Naive thymus-derived CD4-positive, alpha-beta T cell (primary cell): ENCODE results near the gene ARHGAP6. TPM values are rescaled to one million over a fixed set of nuclear protein-coding genes. Genes with fewer than 3 reads are reported as not detected.
"Not testable (repeated sequence)": the region's sequence is repeated elsewhere in the genome, so short reads cannot be mapped to it uniquely, and the experiment has no call there.

Source experiments
- ATAC-seq: fragments of 150-1000 bp; cut with Tn5 transposase; 2 replicates; pipeline ENCODE4 v1.10.0; 2021; ENCODE audit warnings: mild to moderate bottlenecking, moderate library complexity
- CTCF ChIA-PET: fragments of 350-600 bp; sonication (Branson Sonifier 250); formaldehyde crosslinking; loops from one replicate; lab custom pipeline; 2021; ENCODE audit warnings: antibody characterized with exemption; lab: Charles Lee
- POLR2A ChIA-PET: fragments of 350-600 bp; sonication (Branson Sonifier 250); formaldehyde crosslinking; loops from one replicate; lab custom pipeline; 2021; ENCODE audit warnings: antibody characterized with exemption, inconsistent platforms; lab: Charles Lee
- DNase-seq, 9 donors: peaks; one replicate each; pipeline versions ENCODE4 v3.0.0 to v3.0.0-alpha.2; 2020 to 2022; ENCODE audit warnings: mixed read lengths in 1 of 9
- H3K27ac ChIP-seq: one replicate; pipeline ENCODE4 v1.7.0; 2013; ENCODE audit warnings: mild to moderate bottlenecking, low read depth, low read length, moderate library complexity
- H3K27me3 ChIP-seq, 2 donors: one replicate each; pipeline ENCODE4 v1.7.0; 2013; ENCODE audit warnings: low read length in 2 of 2, mild to moderate bottlenecking in 2 of 2, moderate library complexity in 2 of 2; ENCODE audit not compliant: control insufficient read depth in 2 of 2, insufficient read depth in 2 of 2
- H3K36me3 ChIP-seq, 3 experiments: 1 replicate in 2 of 3; 2 replicates in 1 of 3; pipeline ENCODE4 v1.7.0; 2013; ENCODE audit warnings: low read length in 3 of 3, mild to moderate bottlenecking in 3 of 3, moderate library complexity in 1 of 3; ENCODE audit not compliant: insufficient read depth in 3 of 3, control insufficient read depth in 2 of 3
- H3K4me1 ChIP-seq, 2 donors: one replicate each; pipeline ENCODE4 v1.7.0; 2013; ENCODE audit warnings: low read length in 2 of 2, mild to moderate bottlenecking in 2 of 2, moderate library complexity in 1 of 2; ENCODE audit not compliant: control insufficient read depth in 2 of 2, insufficient read depth in 2 of 2
- H3K4me3 ChIP-seq: 2 replicates; pipeline ENCODE4 v1.7.0; 2013; ENCODE audit warnings: mild to moderate bottlenecking, low read length
- H3K9me3 ChIP-seq, 3 experiments: 1 replicate in 2 of 3; 2 replicates in 1 of 3; pipeline ENCODE4 v1.7.0; 2013; ENCODE audit warnings: low read length in 3 of 3; ENCODE audit not compliant: control insufficient read depth in 2 of 3
- H3K27ac Mint-ChIP-seq, 9 donors: one replicate each; pipeline ENCODE4 v1.8.0; 2020 to 2022; ENCODE audit warnings: mixed read lengths in 9 of 9, mild to moderate bottlenecking in 8 of 9, moderate library complexity in 5 of 9, inconsistent platforms in 2 of 9
- H3K27me3 Mint-ChIP-seq, 5 donors: one replicate each; pipeline ENCODE4 v1.8.0; 2021 to 2022; ENCODE audit warnings: mixed read lengths in 5 of 5, mild to moderate bottlenecking in 1 of 5
- H3K36me3 Mint-ChIP-seq, 5 donors: one replicate each; pipeline ENCODE4 v1.8.0; 2020 to 2022; ENCODE audit warnings: mixed read lengths in 5 of 5, mild to moderate bottlenecking in 3 of 5, inconsistent platforms in 1 of 5
- H3K4me1 Mint-ChIP-seq, 7 donors: one replicate each; pipeline ENCODE4 v1.8.0; 2020 to 2022; ENCODE audit warnings: mixed read lengths in 7 of 7, mild to moderate bottlenecking in 3 of 7, inconsistent platforms in 1 of 7
- H3K4me3 Mint-ChIP-seq, 10 donors: one replicate each; pipeline ENCODE4 v1.8.0; 2020 to 2022; ENCODE audit warnings: mild to moderate bottlenecking in 10 of 10, mixed read lengths in 10 of 10, moderate library complexity in 6 of 10, inconsistent platforms in 2 of 10
- H3K9me3 Mint-ChIP-seq, 11 donors: one replicate each; pipeline ENCODE4 v1.8.0; 2020 to 2022; ENCODE audit warnings: mixed read lengths in 11 of 11, mild to moderate bottlenecking in 4 of 11, inconsistent platforms in 1 of 11, moderate library complexity in 1 of 11
- intact Hi-C, 2 donors: fragments of 100-400 bp; cut with micrococcal nuclease; formaldehyde crosslinking; loops; one replicate each; pipeline ENCODE4 v1.15.1; 2023
- polyA plus RNA-seq, 2 donors: library from polyadenylated mRNA; unstranded; fragments of 300-500 nt; fragmentation: Illumina TruSeq; gene quantifications; one replicate each; pipeline ENCODE4 v1.2.3, GENCODE V29; 2021
- total RNA-seq, 6 experiments: library from RNA in 5 of 6; stranded (reverse) in 5 of 6; gene quantifications; 1 replicate in 5 of 6; 2 replicates in 1 of 6; pipeline ENCODE4 v1.2.3 and lab custom pipeline; 2021 to 2026

ARHGAP6 gene
- total and polyA plus RNA-seq, 7 experiments from 2014 or later = 0.11 to 0.83 TPM; not detected in 5

GRCh38 chrX:11579636-11580600 lies 85.8 kb downstream of the ARHGAP6 start:
- no peak for DNase-seq
- no peaks in the 10 kb centered on the region for H3K4me1 ChIP-seq
- ATAC-seq = no peak
- Mint-ChIP-seq H3K27ac (no peak overlapping the region), H3K9me3 (peaks cover 0 to 6% (median 0%) of the 10 kb centered on the region in 11 donors), H3K4me3 (no peak overlapping the region), H3K36me3 (no peaks in the 10 kb centered on the region), H3K4me1 (no peaks in the 10 kb centered on the region), H3K27me3 (peaks cover 0 to 6% (median 0%) of the 10 kb centered on the region in 5 donors)
- H3K27me3 ChIP-seq = no peaks in the 10 kb centered on the region
- ChIA-PET POLR2A (no interaction called here), CTCF (no interaction called here)
- intact Hi-C loops = no loop called here
- H3K36me3 ChIP-seq = no peaks in the 10 kb centered on the region
- no peaks in the 10 kb centered on the region for H3K9me3 ChIP-seq
- H3K27ac ChIP-seq = no peak overlapping the region
- H3K4me3 ChIP-seq = no peak overlapping the region

- H3K27ac ChIP-seq, intact Hi-C loops, H3K36me3 ChIP-seq, H3K9me3 Mint-ChIP-seq, CTCF ChIA-PET, ATAC-seq, H3K4me3 Mint-ChIP-seq, H3K9me3 ChIP-seq, H3K4me3 ChIP-seq, DNase-seq, H3K27me3 Mint-ChIP-seq, POLR2A ChIA-PET, H3K4me1 Mint-ChIP-seq, H3K4me1 ChIP-seq, H3K27me3 ChIP-seq, H3K36me3 Mint-ChIP-seq, H3K27ac Mint-ChIP-seq: not testable (repeated sequence)
Measured at GRCh38 chrX:11578301-11578700, 87.4 kb downstream of the ARHGAP6 start.

GRCh38 chrX:11577603-11578002 lies 88.1 kb downstream of the ARHGAP6 start:
- DNase-seq (no peak), ATAC-seq (no peak)
- Mint-ChIP-seq H3K9me3 (peaks cover 0 to 7% (median 0%) of the 10 kb centered on the region in 11 donors), H3K36me3 (no peaks in the 10 kb centered on the region), H3K4me3 (no peak overlapping the region), H3K27me3 (peaks cover 0 to 6% (median 0%) of the 10 kb centered on the region in 5 donors), H3K4me1 (no peaks in the 10 kb centered on the region), H3K27ac (no peak overlapping the region)
- Histone ChIP-seq H3K9me3 (no peaks in the 10 kb centered on the region), H3K36me3 (no peaks in the 10 kb centered on the region), H3K4me1 (no peaks in the 10 kb centered on the region), H3K27me3 (no peaks in the 10 kb centered on the region), H3K4me3 (no peak overlapping the region), H3K27ac (no peak overlapping the region)
- ChIA-PET POLR2A (interaction anchor here (0.5 kb wide), 1 partner anchor 384 kb away, joined by 3 read pairs; no protein-coding TSS in a partner anchor), CTCF (no interaction called here)
- intact Hi-C loops = no loop called here

GRCh38 chrX:11575332-11575731 lies 90.4 kb downstream of the ARHGAP6 start:
- H3K9me3 ChIP-seq = no peaks in the 10 kb centered on the region
- intact Hi-C loops = no loop called here
- ATAC-seq = no peak
- ChIA-PET CTCF (no interaction called here), POLR2A (no interaction called here)
- Mint-ChIP-seq H3K4me3 (no peak overlapping the region), H3K27ac (no peak overlapping the region), H3K36me3 (no peaks in the 10 kb centered on the region), H3K4me1 (no peaks in the 10 kb centered on the region), H3K27me3 (peaks cover 0 to 6% (median 0%) of the 10 kb centered on the region in 5 donors), H3K9me3 (peaks cover 0 to 8% (median 0%) of the 10 kb centered on the region in 11 donors)
- no peak for DNase-seq
- no peaks in the 10 kb centered on the region for H3K36me3 ChIP-seq
- no peak overlapping the region for H3K4me3 ChIP-seq
- no peaks in the 10 kb centered on the region for H3K27me3 ChIP-seq
- no peak overlapping the region for H3K27ac ChIP-seq
- H3K4me1 ChIP-seq = no peaks in the 10 kb centered on the region

- Mint-ChIP-seq H3K27me3 (no peaks in the 10 kb centered on the region), H3K9me3 (peaks cover 0 to 3% (median 0%) of the 10 kb centered on the region in 11 donors), H3K27ac (no peak overlapping the region), H3K4me1 (peaks cover 0 to 7% (median 0%) of the 10 kb centered on the region in 7 donors), H3K4me3 (no peak overlapping the region), H3K36me3 (no peaks in the 10 kb centered on the region)
- ChIA-PET POLR2A (no interaction called here), CTCF (no interaction called here)
- DNase-seq = no peak
- Histone ChIP-seq H3K9me3 (no peaks in the 10 kb centered on the region), H3K36me3 (no peaks in the 10 kb centered on the region), H3K27me3 (no peaks in the 10 kb centered on the region), H3K4me1 (no peaks in the 10 kb centered on the region), H3K4me3 (no peak overlapping the region), H3K27ac (no peak overlapping the region)
- intact Hi-C loops = no loop called here
- ATAC-seq = no peak
Measured at GRCh38 chrX:11567528-11568220, 98.0 kb downstream of the ARHGAP6 start.

- no peak overlapping the region for H3K4me3 Mint-ChIP-seq
- no peak for DNase-seq
- POLR2A ChIA-PET = no interaction called here
- ATAC-seq = no peak
- CTCF ChIA-PET = no interaction called here
- H3K9me3 Mint-ChIP-seq = peaks cover 0 to 3% (median 0%) of the 10 kb centered on the region in 11 donors
- no peaks in the 10 kb centered on the region for H3K27me3 Mint-ChIP-seq
- Histone ChIP-seq H3K4me3 (no peak overlapping the region), H3K27me3 (no peaks in the 10 kb centered on the region), H3K4me1 (no peaks in the 10 kb centered on the region), H3K36me3 (no peaks in the 10 kb centered on the region), H3K27ac (no peak overlapping the region), H3K9me3 (no peaks in the 10 kb centered on the region)
- peaks cover 0 to 7% (median 0%) of the 10 kb centered on the region in 7 donors for H3K4me1 Mint-ChIP-seq
- intact Hi-C loops = no loop called here
- H3K27ac Mint-ChIP-seq = no peak overlapping the region
- no peaks in the 10 kb centered on the region for H3K36me3 Mint-ChIP-seq
Measured at GRCh38 chrX:11566789-11567188, 98.9 kb downstream of the ARHGAP6 start.
